T1000 (cell line): ENCODE results near the gene PGD.

ENCODE experiments used
- DNase-seq: peaks from one replicate; lab custom pipeline; 2025; ENCODE audit warnings: mixed read lengths; lab: John Stamatoyannopoulos, UW

Gene PGD

DNA sequence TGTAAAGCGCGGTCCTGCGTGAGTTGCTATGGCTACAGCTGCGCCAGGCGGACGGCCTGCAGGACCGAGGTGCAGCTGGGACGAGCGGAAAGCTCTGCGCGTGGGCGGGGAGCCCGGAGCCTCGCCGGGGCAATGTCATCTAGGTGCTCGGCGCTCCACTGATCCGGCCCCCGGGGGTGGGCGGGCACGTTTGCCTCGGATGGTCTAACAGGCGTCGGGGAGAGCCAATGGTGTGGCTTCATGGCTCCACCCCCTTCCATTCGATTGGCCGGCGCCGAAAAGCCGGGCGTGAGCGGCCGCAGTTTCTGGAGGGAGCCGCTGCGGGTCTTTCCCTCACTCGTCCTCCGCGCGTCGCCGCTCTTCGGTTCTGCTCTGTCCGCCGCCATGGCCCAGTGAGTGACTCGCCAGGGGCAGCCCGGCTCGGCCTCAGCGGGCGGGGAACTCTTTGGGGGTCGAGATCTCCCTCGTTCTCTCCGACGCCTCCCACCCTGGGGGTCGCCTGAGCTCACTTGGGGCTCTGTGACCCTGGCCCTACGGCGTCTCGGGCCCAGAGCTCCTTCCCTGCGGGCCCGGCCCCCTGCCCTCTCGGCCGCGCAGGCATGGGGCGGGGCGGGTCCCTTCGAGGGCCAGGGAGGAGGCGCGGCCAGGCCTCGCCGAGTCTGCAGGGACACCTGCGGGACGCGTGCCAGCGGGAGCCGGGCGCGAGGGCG is at the start of gene PGD:
Gene PGD, plus strand, starts transcription at position 331 of the 710 bp plus-strand sequence. Its CDS starts 54 bp downstream, at position 385.
- DNase-seq = peak; percentile 98

DNA sequence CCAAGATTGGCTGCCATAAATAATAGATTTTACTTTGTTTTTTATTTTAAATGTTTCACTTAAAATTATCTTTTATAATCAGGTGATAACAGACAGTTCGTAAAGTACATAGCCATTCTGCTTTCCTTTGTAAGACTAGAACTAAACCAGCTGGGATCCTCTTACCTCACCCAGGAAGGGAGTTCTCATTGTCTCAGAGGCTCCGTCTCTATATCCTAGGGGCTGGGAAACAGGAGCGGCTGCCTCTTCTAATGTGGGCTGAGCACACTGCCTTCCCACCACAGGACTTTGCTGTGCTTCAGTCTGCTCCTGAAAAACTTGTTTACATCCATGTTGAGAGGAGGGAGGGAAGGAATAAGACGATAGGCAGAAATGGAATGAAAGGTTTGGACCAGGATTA is 45.6 kb upstream of the PGD start:
- DNase-seq = no peak

DNA sequence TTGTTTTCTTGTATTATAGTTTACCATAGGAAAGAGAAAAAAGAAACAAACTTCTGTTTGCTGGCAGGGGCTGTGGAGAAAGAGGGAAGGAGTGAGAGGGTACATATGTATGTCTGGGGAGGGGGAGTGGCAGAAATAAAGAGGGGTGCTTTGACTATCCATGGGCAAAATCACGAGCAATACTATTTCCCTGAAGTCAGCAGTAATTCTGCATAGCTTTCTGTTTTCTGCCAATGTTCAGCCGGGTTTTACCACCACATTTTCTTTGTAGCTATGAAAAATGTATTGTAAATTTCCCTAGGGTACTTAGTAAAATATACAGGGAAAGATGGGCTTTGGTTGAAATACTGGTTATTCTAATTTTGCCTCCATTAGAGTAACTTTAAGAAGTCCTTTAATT is 45.2 kb upstream of the PGD start:
- no peak for DNase-seq

DNA sequence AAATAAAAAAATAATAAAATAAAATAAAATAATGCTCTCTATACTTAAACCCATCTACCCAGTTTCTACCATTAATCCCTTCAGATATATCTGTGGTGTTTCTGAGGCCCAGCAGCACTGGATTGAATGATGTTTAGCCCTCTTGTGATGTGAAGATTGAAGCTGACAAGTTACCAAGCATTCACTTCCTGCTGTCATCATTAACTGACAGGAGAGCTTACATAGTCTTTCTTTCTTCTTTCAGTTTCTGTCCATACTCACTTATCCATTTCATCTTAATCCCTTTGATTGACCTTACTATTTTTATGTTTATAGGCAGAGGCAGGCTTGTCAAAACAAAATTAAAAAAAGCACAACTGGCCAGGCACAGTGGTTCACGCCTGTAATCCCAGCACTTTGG is 38.8 kb upstream of the PGD start:
- DNase-seq = no peak

DNA sequence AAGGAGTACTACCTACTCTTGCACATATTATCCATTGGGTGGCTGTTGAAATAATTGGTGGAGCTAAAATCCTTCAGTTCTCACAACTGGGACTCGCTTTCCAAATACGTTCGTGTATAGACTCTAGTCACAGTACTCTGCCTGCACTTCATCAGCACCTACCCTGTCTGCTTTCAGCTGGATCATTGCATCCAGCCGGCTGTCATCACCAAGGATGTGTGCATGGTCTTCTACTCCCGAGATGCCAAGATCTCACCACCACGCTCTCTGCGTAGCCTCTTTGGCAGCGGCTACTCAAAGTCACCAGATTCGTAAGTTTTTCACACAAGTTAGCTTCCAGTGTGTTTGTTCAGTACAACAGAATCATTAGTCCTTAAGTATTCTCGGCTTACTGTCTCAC is 37.3 kb upstream of the PGD start:
- DNase-seq = no peak

DNA sequence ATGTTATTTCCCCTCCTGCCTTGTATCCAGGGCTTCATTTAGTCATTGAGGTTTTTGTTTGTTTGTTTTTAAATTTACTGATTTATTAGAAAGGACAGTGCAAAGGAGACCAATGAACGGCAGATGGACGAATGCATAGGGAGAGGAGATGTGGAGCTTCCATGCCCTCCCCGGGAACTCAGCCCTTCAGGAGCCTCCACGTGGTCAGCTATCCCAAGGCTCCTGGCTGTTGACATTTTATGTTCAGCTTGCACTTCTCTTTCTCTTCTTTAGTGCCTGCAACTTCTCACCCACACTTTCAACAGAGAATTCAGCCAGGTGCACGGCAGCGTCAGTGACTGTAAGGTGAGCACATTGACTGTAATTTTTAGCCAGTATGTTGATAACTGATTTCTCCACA is 30.7 kb upstream of the PGD start:
- no peak for DNase-seq

DNA sequence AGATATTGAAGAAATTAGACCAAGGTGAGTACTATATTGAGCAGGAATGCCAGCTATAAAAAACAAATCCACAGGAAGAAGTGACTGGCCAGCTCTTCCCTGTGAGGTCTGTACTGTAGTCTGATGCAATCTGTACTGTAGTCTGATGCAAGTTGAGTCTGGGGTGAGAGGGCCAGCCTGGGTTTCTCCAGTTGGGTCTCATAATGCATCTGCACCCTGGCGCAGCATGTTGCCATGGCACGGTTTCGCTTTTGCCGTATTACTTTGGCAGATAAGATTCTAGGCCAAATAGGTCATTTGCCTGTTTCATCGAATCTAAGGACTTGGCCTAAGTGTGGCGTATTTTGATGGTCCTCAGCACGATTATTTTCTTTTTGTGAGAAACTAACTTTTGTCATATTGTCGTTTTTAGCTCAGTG is 24.4 kb upstream of the PGD start:
- no peak for DNase-seq

DNA sequence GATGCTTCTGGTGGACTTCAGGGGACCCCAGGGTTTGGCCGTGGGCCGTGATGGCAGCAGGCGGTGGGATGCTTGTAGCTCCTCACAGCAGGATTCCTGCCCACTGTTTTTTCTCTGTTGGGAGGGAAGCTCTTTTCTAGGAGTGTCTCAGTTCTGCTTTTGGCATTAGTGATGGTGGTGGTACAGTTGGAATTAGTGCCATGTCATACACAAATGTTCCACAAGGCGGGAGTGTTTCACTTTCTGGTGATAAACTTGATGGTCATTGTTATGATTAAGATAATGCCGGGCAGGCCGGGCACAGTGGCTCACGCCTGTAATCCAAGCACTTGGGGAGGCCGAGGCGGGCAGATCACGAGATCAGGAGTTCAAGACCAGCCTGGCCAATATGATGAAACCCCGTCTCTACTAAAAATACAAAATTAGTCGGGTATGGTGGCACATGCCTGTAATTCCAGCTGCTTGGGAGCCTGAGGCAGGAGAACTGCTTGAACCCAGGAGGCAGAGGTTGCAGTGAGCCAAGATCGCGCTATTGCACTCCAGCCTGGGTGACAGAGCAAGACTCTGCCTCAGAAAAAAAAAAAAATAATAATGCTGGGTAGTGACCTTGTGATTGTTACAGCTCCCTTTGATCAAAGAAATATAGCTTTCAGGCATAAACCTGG is 21.4 kb upstream of the PGD start:
- DNase-seq = peak; percentile 31

DNA sequence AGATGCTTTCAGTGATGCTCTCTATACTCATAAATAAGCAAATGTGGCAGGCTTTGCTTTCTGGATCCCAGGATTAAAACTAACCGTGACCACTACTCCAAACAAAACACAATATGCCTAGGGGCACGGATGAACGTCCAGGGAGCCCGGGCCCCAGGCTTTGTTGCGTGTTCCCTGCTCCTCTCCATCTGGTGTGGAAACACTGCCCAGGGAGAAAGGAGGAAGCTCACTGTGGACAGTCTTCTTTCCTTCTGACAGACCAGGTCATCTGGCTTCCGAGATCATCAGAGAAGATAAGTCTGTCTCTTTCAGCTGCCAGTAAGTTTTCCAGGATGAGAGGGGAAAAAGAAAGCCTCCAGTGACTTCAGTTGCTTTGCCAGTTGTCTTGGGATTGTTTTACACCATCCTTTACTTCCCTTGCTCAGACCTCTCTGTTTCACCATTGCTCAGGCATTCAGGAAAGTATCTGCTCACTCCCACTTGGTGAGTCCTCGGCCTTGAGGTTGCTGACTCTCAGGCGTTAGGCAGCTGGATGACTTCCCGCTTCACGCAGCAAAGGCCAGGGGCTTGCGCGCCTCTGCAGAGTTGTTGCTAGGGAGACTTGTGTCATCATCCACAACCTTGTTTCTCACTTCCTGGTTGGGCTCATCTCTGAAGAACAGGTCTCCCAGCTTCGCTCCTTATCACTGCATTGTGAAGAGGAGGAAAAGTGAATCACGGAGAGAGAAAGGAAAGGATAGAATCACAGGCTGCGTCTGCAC is 20.6 kb upstream of the PGD start:
- no peak for DNase-seq

DNA sequence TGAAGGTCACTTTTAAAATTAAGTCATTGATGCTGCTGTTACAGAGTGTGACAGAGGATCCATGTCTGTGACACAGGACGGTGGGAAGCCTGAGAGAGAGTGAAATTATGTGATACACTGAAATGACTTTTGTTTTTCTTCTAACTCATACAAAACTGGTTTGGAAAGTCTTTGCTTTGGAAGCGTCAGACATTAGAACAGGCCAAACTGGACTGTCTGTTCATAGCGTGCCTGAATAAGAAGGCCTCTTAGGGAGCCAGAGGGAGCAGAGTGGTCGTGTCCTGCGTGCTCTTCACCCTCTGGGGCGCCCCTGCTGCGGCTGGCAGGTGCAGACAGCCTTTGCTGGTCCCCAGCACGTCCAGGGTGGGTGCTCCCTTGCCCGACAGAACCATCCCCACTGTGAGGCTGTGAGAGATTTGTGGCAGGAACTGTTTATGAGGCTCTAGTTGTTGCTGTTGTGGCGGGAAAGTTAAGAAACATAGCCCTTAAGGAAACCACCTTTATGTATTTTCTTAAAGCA is 19.7 kb upstream of the PGD start:
- no peak for DNase-seq

DNA sequence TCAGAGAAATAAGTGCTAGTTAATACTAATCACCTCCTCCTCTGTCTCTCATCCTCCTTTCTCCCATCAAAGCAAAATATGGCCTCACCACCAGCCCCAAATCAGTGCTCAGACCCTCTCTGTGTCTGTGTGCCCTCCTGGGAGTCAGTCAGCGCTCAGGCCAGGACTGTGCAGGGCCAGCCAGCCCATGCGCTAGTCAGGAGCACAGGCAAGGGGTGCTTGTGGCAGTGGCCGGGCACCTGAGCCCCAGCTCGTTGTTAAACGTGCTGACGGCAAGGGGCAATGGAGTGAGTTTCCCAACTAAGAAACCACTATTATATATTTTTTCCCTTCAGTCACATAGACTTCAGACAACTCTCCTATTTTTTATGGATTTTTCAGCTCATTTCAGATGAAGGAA is 19.2 kb upstream of the PGD start:
- no peak for DNase-seq

DNA sequence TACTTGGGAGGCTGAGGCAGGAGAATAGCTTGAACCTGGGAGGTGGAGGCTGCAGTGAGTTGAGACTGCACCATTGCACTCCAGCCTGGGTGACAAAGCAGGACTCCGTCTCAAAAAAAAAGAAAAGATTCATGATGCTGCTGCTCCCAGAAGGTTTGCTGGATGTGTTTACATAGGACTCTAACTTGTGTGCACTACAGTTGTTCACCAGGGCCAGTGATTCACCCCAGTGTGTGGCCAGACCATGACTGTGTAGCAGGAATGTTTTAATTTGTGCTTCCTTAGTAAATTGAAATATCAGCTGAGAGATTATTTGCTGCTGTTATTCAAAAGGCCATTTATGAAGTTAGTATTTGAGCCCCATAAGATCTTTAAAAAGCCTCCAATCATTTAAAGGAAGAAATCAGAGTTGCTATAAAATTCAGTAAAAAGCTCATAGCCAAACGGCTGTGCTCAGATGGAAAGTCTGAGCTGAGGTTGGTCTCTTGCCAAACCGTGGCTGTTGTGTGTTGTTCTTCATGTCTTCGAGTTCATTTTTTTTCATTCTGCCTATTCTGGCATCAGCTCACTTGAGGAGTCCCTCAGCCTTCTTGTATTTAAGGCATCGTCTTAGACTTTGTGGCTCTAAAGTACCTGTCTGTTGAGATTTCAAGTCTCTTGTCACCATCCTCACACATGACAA is 18.1 kb upstream of the PGD start:
- peak; percentile 32 for DNase-seq

DNA sequence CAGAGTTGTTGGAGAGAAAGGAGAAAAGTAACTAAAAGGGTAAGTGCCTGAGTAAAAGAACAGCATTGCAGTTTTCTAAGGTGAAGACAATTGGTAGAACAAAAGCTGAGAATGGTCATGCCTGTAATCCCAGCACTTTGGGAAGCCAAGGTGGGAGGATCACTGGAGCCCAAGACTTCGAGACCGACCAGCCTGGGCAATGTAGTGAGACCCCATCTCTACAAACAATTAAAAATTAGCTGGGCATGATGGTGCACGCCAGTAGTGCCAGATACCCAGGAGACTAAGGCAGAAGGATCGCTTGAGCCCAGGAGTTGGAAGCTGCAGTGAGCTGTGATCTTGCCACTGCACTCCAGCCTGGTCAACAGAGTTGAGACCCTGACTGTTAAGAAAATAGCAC is 15.2 kb upstream of the PGD start:
- DNase-seq = no peak

DNA sequence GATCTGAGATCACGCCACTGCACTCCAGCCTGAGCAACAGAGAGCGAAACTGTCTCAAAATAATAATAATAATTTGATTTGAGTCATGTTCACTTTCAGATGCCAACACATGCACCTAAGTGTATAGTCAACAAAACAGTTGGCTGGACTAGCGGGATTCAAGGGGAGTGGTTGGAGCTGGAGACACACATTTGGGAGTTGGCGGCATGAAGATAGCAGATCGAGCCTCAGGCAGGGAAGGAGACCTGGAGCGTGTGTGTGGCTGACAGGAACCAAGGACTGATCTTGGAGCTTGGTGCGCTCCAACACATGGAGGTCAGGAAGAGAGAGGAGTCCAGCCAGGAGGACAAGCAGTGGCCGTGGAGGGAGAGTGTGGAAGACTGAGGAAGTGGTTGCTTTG is 14.6 kb upstream of the PGD start:
- no peak for DNase-seq

DNA sequence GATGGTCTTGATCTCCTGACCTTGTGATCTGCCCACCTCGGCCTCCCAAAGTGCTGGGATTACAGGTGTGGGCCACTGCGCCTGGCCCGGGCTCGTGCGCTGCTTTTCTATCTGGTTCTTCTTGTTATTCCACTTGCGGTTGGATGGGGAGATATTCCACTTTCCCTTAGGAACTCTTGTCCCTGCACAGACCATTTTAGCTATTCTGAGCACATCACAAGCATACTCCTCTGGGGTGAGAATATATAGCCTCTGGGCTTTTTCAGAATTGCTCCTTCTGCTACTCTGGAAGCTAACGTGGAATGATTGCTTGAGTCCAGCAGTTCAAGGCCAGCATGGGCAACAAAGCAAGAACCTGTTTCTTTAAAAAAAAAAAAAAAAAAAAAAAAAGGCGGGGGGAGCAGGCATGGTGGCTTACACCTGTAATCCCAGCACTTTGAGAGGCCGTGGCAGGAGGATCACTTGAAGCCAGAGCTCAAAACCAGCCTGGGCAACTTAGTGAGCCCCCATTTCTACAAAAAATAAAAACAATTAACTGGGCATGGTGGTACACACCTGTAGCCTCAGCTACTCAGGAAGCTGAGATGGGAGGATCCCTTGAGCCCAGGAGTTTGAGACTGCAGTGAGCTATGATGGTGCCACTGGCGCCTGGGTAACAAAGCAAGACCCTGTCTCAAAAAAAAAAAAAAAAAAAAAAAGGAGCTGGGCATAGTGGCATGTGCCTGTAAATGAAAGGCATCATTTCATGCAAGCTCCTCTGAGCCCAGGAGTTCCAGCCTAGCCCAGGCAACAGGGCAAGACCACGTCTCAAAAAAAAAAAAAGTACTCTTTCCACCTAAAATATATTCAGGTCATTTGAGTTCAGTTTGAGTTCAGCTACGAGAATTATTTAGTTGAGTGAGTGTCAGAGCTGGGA is 11.8 kb upstream of the PGD start:
- no peak for DNase-seq

DNA sequence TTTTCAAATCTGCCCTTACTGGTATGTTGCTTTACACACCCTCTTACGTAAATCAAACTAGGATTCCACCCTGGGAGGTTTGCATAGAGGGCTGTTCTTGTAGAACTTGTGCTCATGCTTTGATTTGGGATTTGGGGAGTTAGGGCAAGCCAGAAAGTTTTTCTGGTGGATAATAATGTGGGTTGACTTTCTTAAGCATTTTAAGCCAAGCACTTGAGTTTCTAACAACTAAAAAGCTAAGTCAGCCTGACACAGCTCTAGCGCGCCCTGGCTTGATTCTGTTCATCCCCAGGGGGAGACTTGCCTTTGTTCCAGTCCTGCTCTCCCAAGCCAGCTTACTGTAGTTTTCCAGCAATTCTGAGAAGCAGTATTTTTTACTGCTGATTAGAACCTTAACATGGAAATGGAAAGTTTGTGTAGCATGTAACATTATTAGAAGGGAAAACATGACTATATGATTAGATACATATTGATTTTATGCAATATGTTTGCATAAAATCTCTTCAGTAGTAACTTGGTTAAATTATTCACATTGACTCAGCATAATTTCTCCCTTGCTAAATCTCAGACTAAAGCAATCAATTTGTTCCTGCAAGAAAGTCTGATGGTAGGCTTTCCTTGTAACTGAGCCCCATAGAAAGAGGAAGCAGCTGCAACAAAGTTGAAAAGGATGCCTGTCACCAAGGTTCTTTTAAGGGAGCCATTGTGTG is 11.0 kb upstream of the PGD start:
- no peak for DNase-seq

DNA sequence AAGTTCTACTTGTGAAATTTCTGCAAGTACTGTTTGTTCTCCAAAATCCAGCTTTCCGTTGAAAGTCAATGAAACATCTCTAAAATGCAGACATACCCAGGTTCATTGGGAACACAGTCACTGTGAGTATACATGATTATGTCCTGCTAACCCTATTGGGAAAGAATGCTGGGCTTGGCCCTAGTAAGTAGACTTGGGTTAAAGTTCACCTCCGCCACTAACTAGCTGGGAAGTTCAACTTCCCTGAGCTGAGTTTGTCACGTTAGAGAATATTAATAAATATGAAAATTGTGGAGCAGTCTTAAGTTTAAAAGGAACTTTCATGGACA is 10.5 kb upstream of the PGD start:
- no peak for DNase-seq

DNA sequence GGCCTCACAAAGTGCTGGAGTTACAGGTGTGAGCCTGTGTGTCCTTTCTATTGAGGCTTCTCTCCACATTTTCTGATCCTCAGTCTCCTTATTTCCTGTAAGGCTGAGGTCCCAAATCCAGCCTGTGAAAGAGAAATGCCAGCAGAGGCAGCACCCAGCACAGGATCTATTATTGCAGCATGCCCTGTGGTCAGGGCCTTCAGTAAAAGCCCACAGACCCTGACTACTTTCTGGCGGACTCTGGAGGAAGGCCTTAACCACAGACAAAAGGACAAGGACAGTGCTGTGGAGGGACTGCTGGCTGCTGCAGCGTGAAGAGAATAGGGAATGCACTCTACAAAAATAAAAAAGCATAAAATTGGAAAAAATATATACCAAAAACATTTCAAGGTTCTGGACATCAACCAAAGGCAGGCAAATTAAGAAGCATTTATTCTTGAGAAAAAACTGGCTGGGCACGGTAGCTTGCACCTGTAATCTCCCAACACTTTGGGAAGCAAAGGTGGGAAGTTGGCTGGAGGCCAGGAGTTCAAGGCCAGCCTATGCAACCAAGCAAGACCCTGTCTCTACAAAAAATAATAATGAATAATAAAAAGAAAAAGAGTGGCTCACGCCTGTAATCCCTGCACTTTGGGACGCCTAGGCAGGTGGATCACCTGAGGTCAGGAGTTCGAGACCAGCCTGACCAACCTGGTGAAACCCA is 9.4 kb upstream of the PGD start:
- DNase-seq = no peak

DNA sequence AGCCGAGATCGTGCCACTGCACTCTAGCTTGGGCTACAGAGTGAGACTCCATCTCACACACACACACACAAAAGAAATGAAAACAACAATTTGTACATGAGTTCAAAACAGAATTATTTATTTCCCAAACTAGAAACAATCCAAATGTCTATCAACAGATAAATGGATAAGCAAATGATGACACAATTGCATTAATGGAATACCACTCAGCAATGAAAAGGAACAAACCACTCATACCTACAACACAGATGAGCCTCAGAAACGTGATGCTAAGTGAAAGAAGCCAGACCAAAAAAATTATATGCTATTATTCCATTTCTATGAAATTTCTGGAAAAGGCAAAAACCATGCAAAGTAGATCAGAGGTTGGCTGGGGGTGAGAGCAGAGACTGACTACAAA is 2.0 kb upstream of the PGD start:
- DNase-seq = no peak

DNA sequence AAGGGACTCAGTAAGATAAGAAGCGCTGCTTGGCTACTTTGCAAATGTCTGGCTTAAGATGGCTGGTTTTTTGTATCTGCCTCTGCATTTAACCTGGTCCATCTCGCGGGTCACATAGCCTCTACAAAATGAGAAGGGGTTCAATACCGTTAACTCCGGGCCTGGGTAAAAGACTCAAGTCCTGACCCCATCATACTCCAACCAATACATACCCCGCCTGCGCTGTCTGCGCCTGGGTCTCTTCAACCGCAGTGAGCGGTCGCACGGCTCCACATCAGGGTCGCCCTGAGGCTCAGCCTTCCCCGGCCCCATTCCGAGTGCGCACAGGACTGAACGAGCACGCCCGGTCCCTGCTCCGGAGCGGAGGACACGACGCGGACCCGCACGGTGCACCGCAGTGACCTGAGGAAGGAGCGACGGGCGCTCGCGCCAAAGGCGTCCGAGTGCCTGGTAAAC is 558 bp upstream of the PGD start:
- no peak for DNase-seq
